ENCODE results near the gene CHPF2. TPM values are rescaled to one million over a fixed set of nuclear protein-coding genes. Genes with fewer than 3 reads are reported as not detected.

Gene CHPF2
- total RNA-seq, 2 donors from 2014 or later: 37.5 to 40.7 TPM

GRCh38 chr7:151242159-151243044 lies 10.1 kb downstream of the CHPF2 start:
- peak; percentile 58 for DNase-seq (ENCODE audit: low spot score)
- intact Hi-C loops (cut with DNase I): loop anchor here (5.0 to 10.0 kb wide), 2 partner anchors 60 to 62 kb away; no protein-coding TSS in a partner anchor

DNA sequence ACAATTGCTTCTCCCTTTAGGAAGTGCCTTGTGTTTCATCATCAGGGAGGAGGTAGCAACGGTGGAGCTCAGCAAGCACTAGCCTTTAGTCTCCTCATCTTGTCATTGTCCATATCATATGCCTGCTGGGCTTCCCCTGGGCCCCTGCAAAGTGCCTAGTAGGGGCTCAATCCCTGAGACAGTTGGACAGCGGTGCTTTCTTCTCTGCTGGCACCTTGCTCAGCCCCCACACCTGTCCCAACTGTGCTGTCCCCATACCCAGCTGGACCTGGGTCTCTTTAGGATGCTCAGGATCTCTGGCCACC lies 10.7 kb downstream of the CHPF2 start:
- DNase-seq (ENCODE audit: low spot score): peak; percentile 52
- intact Hi-C loops (cut with DNase I): loop anchor here (5.0 to 10.0 kb wide), 2 partner anchors 59 to 62 kb away; no protein-coding TSS in a partner anchor

- intact Hi-C loops (cut with DNase I): loop anchor here (5.0 to 10.0 kb wide), 2 partner anchors 59 to 61 kb away; no protein-coding TSS in a partner anchor
- peak; percentile 72 for DNase-seq (ENCODE audit: low spot score)
These were observed 11.3 kb downstream of the CHPF2 start for GRCh38 chr7:151243408-151244195.

DNA sequence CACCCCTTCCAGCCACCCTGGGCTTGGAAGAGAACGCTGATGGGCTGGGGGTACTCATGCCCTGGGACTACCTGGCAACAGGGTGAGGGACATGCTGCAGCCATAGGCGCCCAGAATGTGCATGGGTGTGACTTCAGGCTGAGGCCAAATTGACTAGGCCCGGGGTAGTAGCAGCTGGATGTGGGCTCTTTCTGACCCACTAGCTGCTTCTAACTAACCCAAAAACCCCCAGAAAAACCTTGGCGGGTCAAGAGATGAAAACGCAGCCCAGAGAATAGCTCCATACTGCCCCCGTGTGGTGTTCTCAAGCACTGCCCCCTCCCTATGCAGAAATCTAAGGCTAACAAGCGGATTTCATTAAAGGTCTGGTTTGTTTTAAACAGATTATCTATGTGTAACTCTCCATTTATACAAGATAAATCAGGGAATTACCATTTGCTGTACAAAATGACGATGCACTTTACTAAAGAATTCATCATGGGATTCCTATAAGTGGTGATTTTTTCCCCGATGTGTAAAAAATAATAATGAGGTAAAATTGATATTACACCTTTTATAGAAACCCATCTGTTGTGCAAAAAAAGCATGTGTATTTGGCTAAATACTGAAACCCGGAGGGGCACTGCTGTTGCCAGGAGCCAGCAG lies 12.0 kb downstream of the CHPF2 start:
- DNase-seq (ENCODE audit: low spot score): peak; percentile 77
- intact Hi-C loops (cut with DNase I): loop anchor here (5.0 to 10.0 kb wide), 2 partner anchors 58 to 60 kb away; no protein-coding TSS in a partner anchor

- intact Hi-C loops (cut with DNase I): loop anchor here (5.0 to 10.0 kb wide), 2 partner anchors 57 to 60 kb away; no protein-coding TSS in a partner anchor
- peak; percentile 73 for DNase-seq (ENCODE audit: low spot score)
These were observed 12.6 kb downstream of the CHPF2 start for GRCh38 chr7:151244841-151245346.

DNA sequence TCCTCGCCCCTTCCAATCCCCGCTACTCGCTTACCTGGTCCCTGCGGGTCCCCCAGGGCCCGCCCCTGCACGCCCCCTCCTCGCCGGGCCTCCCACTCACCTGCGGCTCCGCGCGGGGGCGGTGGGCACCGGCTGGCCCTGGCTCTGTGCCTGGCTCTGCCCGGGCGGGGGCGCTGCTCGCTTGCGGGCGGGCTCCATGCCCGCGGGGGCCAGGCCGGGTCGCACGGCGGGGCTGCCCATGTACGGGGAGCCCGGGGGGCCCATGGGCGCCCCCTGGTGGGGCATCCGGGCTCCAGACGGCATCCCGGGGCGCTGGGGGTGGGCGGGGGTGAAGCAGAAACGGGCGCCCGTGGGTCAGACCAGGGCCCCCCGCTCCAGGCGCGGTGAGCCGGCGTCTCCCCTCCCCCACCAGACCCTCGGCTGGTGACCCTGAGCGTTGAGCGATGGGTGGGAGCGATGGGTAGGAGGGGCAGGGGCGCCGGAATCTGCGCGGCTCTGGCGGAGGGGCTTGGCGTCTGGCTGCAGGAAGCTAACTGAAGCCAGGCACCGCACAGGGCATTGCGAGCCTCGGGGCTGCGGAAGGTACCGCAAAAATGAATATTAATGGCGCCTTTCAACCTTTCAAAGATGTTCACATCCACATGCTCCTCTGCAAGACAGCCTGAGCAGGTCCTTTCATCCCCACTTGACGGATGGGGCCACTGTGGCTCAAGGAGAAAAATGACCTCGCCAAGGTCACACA lies 13.2 kb downstream of the CHPF2 start:
- intact Hi-C loops (cut with DNase I): loop anchor here in 1 of 2 donors (10.0 kb wide), 1 partner anchor 59 kb away; no protein-coding TSS in a partner anchor
- DNase-seq (ENCODE audit: low spot score): peak; percentile 85

DNA sequence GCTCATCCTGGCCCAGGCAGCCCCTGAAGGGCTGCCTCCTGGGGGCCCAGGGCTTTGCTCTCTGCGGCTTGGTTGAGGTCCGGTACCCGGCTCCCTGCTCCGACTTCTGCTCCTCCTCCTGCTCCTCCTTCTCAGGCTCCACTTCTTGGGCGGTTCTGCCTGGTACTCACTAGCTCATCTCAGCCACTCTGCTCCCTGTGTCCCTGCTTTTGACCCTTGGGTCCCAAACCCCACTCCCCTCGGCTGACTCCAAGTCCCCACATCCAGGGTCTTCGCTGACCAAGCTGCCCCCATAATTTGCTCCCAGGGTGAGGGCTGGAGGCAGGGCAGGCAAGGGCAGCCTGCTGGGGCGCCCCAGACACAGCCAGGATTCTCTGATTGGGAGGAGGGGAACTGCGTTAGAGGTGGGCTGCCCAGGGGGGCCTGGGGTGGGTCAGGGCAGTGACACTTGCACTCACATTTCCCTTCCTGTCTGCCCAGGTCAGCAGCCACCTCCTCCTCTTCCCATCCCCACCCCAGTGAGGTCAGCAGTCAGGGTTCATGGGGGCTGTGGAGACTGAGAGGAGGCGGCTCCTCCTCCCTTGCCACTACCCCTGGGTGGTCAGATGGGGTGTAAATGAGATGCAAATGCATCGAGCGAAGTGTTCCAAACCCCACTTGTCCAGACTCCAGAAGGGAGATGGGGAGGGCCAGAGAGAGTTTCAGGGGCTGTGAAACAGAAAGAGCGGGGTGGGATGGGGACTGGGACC lies 14.0 kb downstream of the CHPF2 start:
- peak; percentile 77 for DNase-seq (ENCODE audit: low spot score)
- intact Hi-C loops (cut with DNase I): loop anchor here in 1 of 2 donors (10.0 kb wide), 1 partner anchor 59 kb away; no protein-coding TSS in a partner anchor

DNA sequence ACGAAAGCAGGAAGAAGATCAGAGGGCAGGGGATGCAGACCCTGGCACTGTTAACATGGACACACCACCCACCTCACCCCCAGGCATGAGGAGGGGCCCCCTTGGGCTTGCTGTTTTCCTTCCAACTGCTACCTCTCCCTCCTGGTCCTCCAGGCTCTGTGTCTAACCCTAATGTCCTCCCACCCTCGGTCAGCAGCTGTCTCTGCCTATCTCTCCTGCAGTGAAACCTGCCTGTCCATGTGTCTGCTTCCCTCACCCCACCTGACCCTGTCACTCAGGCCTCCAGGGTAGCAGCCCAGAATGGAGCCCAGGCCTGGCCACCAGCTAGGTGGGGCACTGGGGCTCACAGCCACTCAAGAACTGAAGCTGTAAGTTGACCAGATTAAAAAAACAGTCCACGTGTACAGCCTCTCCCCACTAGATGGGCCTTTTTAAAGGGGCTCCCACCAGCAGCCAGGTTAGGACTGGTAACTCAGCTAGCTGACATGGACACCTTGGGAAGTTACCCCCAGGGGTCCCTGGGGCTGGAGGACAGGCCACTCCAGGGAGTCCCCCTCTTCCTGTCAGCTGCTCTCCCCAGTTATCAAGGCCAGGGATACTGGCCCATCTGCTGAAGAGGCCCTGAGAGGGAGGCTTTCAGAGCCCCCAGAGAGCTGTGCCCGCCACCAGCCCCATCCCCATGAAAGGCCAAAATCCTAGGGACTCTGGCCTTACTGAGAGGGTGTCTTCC lies 14.7 kb downstream of the CHPF2 start:
- peak; percentile 70 for DNase-seq (ENCODE audit: low spot score)
- intact Hi-C loops (cut with DNase I): loop anchor here in 1 of 2 donors (10.0 kb wide), 1 partner anchor 58 kb away; no protein-coding TSS in a partner anchor

- intact Hi-C loops (cut with DNase I): loop anchor here in 1 of 2 donors (10.0 kb wide), 1 partner anchor 57 kb away; no protein-coding TSS in a partner anchor
- peak; percentile 80 for DNase-seq (ENCODE audit: low spot score)
These were observed 15.5 kb downstream of the CHPF2 start for GRCh38 chr7:151247611-151248345.

GRCh38 chr7:151248346-151249033 lies 16.2 kb downstream of the CHPF2 start, which contains the start of gene SMARCD3:
Gene SMARCD3 (minus strand): TSS chr7:151248694. CDS start chr7:151248562, 132 bp downstream.
- DNase-seq (ENCODE audit: low spot score): no peak
- intact Hi-C loops (cut with DNase I): loop anchor here in 1 of 2 donors (10.0 kb wide), 1 partner anchor 56 kb away; no protein-coding TSS in a partner anchor

- intact Hi-C loops (cut with DNase I): loop anchor here in 1 of 2 donors (10.0 kb wide), 1 partner anchor 56 kb away; no protein-coding TSS in a partner anchor
- DNase-seq (ENCODE audit: low spot score): peak; percentile 90
These were observed 16.9 kb downstream of the CHPF2 start for GRCh38 chr7:151249034-151249731.

DNA sequence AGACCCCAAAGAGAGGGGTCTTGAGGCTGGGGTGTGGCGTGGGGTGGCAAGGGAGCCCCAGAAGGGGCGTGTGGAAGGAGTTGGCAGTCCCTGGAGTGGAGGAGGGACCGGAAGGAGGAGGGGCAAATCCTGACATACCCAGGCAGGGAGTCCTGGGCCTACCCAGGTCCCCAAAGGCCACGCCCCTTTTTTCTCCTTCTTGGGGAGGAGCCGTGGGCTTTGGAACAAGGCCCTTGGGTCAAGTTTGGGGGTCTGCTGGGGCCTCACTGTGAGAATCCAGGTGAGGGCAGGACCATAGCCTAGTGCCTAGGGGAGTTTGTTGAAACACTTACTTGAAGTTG lies 17.4 kb downstream of the CHPF2 start:
- intact Hi-C loops (cut with DNase I): loop anchor here in 1 of 2 donors (10.0 kb wide), 1 partner anchor 55 kb away; no protein-coding TSS in a partner anchor
- no peak for DNase-seq (ENCODE audit: low spot score)

- no peak for DNase-seq (ENCODE audit: low spot score)
These were observed 18.2 kb downstream of the CHPF2 start for GRCh38 chr7:151250181-151251132.

GRCh38 chr7:151251328-151251688 lies 19.0 kb downstream of the CHPF2 start:
- no peak for DNase-seq (ENCODE audit: low spot score)
- intact Hi-C loops (cut with DNase I): no loop called here

More at GRCh38 chr7:151250181-151251132, 18.2 kb downstream of the CHPF2 start:
- intact Hi-C loops (cut with DNase I): no loop called here
